ENCODE results near the gene MERTK. TPM values are rescaled to one million over a fixed set of nuclear protein-coding genes. Genes with fewer than 3 reads are reported as not detected.

The MERTK gene
- total RNA-seq, 4 donors from 2014 or later, result 10.6 to 36.6 (median 24.6) TPM

DNA sequence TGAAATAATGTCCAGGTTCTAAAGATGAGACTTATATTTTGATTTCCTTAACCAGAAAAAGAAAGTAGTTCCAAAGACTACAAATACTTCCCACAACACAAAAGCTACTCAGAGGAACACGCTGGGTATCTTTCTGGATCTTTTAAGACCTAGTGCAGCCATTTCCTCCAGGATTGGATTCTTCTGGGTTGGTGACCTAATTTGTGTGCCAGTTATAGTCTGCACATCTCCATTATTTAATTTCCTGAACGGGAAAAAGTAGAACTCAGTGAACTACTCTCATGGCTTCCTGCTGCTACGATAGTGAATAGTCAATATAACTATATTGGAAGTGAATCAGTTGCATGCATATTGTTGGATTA lies 158.2 kb downstream of the MERTK start:
- Histone ChIP-seq H3K27ac (peak overlapping the region; percentile 95), H3K27me3 (no peaks in the 10 kb centered on the region), H3K9me3 (no peaks in the 10 kb centered on the region), H3K36me3 (no peaks in the 10 kb centered on the region), H3K4me1 (peaks cover 3 to 9% of the 10 kb centered on the region in 2 donors), H3K4me3 (peak overlapping the region; percentile 61 to 87)
- TF ChIP-seq POLR2A (IDR thresholded peaks at IDR 0.05), result no peak
- TF ChIP-seq, protein P1, sequence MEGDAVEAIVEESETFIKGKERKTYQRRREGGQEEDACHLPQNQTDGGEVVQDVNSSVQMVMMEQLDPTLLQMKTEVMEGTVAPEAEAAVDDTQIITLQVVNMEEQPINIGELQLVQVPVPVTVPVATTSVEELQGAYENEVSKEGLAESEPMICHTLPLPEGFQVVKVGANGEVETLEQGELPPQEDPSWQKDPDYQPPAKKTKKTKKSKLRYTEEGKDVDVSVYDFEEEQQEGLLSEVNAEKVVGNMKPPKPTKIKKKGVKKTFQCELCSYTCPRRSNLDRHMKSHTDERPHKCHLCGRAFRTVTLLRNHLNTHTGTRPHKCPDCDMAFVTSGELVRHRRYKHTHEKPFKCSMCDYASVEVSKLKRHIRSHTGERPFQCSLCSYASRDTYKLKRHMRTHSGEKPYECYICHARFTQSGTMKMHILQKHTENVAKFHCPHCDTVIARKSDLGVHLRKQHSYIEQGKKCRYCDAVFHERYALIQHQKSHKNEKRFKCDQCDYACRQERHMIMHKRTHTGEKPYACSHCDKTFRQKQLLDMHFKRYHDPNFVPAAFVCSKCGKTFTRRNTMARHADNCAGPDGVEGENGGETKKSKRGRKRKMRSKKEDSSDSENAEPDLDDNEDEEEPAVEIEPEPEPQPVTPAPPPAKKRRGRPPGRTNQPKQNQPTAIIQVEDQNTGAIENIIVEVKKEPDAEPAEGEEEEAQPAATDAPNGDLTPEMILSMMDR (IDR thresholded peaks at IDR 0.05), result no peak
- DNase-seq, result no peak
- intact Hi-C loops (cut with DNase I; ENCODE audit: low total_unique reads), result no loop called here

GRCh38 chr2:112059671-112060070 lies 161.3 kb downstream of the MERTK start:
- intact Hi-C loops (cut with DNase I; ENCODE audit: low total_unique reads), result no loop called here
- no peaks in the 10 kb centered on the region for H3K27me3 ChIP-seq
- H3K27ac ChIP-seq, result no peak overlapping the region
- no peaks in the 10 kb centered on the region for H3K9me3 ChIP-seq
- TF ChIP-seq POLR2A (IDR thresholded peaks at IDR 0.05), result no peak
- TF ChIP-seq, protein P1 (IDR thresholded peaks at IDR 0.05), result no peak
- DNase-seq, result no peak
- no peak overlapping the region for H3K4me3 ChIP-seq
- no peaks in the 10 kb centered on the region for H3K36me3 ChIP-seq
- H3K4me1 ChIP-seq, result peaks cover 0 to 9% of the 10 kb centered on the region in 2 donors

- no peaks in the 10 kb centered on the region for H3K27me3 ChIP-seq
- TF ChIP-seq, protein P1 (IDR thresholded peaks at IDR 0.05), result no peak
- no peak for TF ChIP-seq POLR2A (IDR thresholded peaks at IDR 0.05)
- no peaks in the 10 kb centered on the region for H3K9me3 ChIP-seq
- H3K27ac ChIP-seq, result no peak overlapping the region
- no peaks in the 10 kb centered on the region for H3K36me3 ChIP-seq
- DNase-seq, result no peak
- intact Hi-C loops (cut with DNase I; ENCODE audit: low total_unique reads), result no loop called here
- H3K4me1 ChIP-seq, result peaks cover 0 to 9% of the 10 kb centered on the region in 2 donors
- no peak overlapping the region for H3K4me3 ChIP-seq
These were observed 162.9 kb downstream of the MERTK start for GRCh38 chr2:112061299-112061698.

DNA sequence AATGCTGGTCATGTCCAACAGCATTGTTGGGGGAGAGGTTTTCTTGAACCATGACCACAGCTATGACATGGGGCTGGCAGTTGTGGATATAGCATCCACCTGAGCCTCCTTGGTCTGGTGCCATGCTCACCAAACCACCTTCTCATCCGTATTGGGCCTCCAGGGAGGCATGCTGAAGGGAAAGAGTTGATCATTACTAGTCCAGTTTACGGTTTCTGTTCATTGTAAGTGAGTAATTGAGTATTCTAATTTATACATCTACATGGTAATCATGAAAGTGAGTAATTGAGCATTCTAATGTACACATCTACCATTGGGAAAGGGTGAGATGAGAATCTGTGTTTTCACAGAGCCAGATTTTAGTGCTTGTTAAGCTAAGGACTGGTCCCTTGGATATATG lies 163.4 kb downstream of the MERTK start:
- H3K4me1 ChIP-seq, result peaks cover 0 to 8% of the 10 kb centered on the region in 2 donors
- H3K27ac ChIP-seq, result no peak overlapping the region
- TF ChIP-seq, protein P1 (IDR thresholded peaks at IDR 0.05), result no peak
- no peak for TF ChIP-seq POLR2A (IDR thresholded peaks at IDR 0.05)
- H3K9me3 ChIP-seq, result no peaks in the 10 kb centered on the region
- no peaks in the 10 kb centered on the region for H3K27me3 ChIP-seq
- no peak overlapping the region for H3K4me3 ChIP-seq
- intact Hi-C loops (cut with DNase I; ENCODE audit: low total_unique reads), result no loop called here
- no peak for DNase-seq
- H3K36me3 ChIP-seq, result no peaks in the 10 kb centered on the region

GRCh38 chr2:112062894-112063293 lies 164.5 kb downstream of the MERTK start:
- intact Hi-C loops (cut with DNase I; ENCODE audit: low total_unique reads), result no loop called here
- Histone ChIP-seq H3K27ac (no peak overlapping the region), H3K36me3 (no peaks in the 10 kb centered on the region), H3K27me3 (no peaks in the 10 kb centered on the region), H3K9me3 (no peaks in the 10 kb centered on the region), H3K4me1 (no peaks in the 10 kb centered on the region), H3K4me3 (no peak overlapping the region)
- no peak for DNase-seq
- TF ChIP-seq, protein P1 (IDR thresholded peaks at IDR 0.05), result no peak
- TF ChIP-seq POLR2A (IDR thresholded peaks at IDR 0.05), result no peak
